MM.1S (cell line): ENCODE data around the gene KLHL8.

ENCODE experiments used
- DNase-seq: peaks from one replicate; pipeline ENCODE4 v3.0.0-alpha.2; 2015
- H2AFZ ChIP-seq: fragments of 300-600 bp; sonication (generic); 2 replicates; pipeline ENCODE4 v1.6.0; 2016; ENCODE audit warnings: antibody characterized with exemption, low read length
- H3F3A ChIP-seq: fragments of 300-600 bp; sonication (generic); 2 replicates; pipeline ENCODE4 v1.6.1; 2016; ENCODE audit warnings: mild to moderate bottlenecking, antibody characterized with exemption, low read length, moderate library complexity, mixed read lengths; ENCODE audit not compliant: insufficient read depth
- H3K27ac ChIP-seq: fragments of 300-600 bp; sonication (generic); 2 replicates; pipeline ENCODE4 v1.5.1; 2016; ENCODE audit warnings: mild to moderate bottlenecking, low read length
- H3K27me3 ChIP-seq: fragments of 300-600 bp; sonication (generic); replicated peaks from 2 replicates; pipeline ENCODE4 v1.6.0; 2016; ENCODE audit warnings: low read length; ENCODE audit not compliant: insufficient read depth
- H3K36me3 ChIP-seq: fragments of 300-600 bp; sonication (generic); replicated peaks from 2 replicates; pipeline ENCODE4 v1.6.1; 2016; ENCODE audit warnings: mild to moderate bottlenecking, low read length, mixed read lengths; ENCODE audit not compliant: insufficient read depth
- H3K4me1 ChIP-seq: fragments of 300-600 bp; sonication (generic); 2 replicates; pipeline ENCODE4 v1.6.1; 2016; ENCODE audit warnings: low read length, mixed read lengths
- H3K4me2 ChIP-seq: fragments of 300-600 bp; sonication (generic); 2 replicates; pipeline ENCODE4 v1.6.0; 2016; ENCODE audit warnings: low read depth, low read length
- H3K4me3 ChIP-seq: fragments of 300-600 bp; sonication (generic); 2 replicates; pipeline ENCODE4 v1.5.1; 2016; ENCODE audit warnings: low read length, mixed read lengths
- H3K79me2 ChIP-seq: fragments of 300-600 bp; sonication (generic); 2 replicates; pipeline ENCODE4 v1.6.1; 2016; ENCODE audit warnings: mixed run types, low read length, mixed read lengths
- H3K9ac ChIP-seq: fragments of 300-600 bp; sonication (generic); 2 replicates; pipeline ENCODE4 v1.6.1; 2016; ENCODE audit warnings: low read length, mixed read lengths
- H3K9me2 ChIP-seq: fragments of 300-600 bp; sonication (generic); replicated peaks from 2 replicates; pipeline ENCODE4 v1.6.1; 2016; ENCODE audit warnings: mild to moderate bottlenecking, low read length, mixed read lengths; ENCODE audit not compliant: insufficient read depth
- H3K9me3 ChIP-seq: fragments of 300-600 bp; sonication (generic); replicated peaks from 2 replicates; pipeline ENCODE4 v1.6.1; 2016; ENCODE audit warnings: mild to moderate bottlenecking, low read length, mixed read lengths; ENCODE audit not compliant: insufficient read depth
- H4K20me1 ChIP-seq: fragments of 300-600 bp; sonication (generic); 2 replicates; pipeline ENCODE4 v1.6.1; 2016; ENCODE audit warnings: mild to moderate bottlenecking, low read length, moderate library complexity, mixed read lengths; ENCODE audit not compliant: insufficient read depth
- EZH2 ChIP-seq: fragments of 300-600 bp; sonication (generic); optimal IDR thresholded peaks from 2 replicates; pipeline ENCODE3; 2017; ENCODE audit warnings: low read depth, mild to moderate bottlenecking, antibody characterized with exemption, low read length, mixed read lengths
- EZH2phosphoT487 ChIP-seq: fragments of 300-600 bp; sonication (generic); IDR thresholded peaks from 2 replicates; pipeline ENCODE4 v1.6.1; 2018; ENCODE audit warnings: antibody characterized with exemption, low read length
- TF ChIP-seq, protein P1 (sequence below): fragments of 300-600 bp; sonication (generic); IDR thresholded peaks from 2 replicates; pipeline ENCODE4 v1.5.1; 2016; ENCODE audit warnings: antibody characterized with exemption, low read length, mixed read lengths

The KLHL8 gene

DNA sequence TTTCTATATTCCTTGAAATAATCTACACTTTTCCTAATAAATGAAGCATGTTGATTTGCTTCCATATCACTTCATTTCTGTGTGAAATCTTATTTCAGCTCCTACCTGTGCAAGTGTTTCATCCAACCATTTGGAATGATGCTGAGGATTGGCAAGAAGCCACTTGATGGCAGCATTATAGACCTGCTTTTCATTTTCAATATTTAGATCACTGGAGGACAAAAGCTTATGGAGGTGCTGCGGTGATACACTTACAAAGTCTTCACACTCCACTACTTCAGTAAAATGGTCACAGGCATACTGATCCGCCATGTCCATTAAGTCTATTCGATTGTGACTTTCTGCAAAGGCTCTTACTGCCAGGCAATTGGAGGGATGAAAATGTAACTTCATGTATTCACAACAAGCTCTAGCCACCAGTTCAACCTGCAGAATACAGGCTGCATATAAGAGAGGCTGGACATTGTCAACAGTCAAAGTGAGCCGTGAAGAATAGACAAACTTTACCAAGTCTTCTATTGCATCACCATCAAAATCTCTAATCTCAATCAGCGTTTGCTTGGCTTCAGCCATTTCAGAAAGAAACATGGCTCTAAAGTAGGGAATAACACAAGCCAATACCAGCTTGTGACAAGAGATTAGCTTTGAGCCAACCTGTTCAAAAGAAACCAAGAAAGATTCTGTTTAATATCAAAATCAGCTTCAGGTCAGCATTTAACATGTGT is 35.1 kb downstream of the KLHL8 start:
- Histone ChIP-seq H3K9me2 (no peaks in the 10 kb centered on the region), H3K4me1 (no peaks in the 10 kb centered on the region), H2AFZ (no peak overlapping the region), H3K9me3 (no peaks in the 10 kb centered on the region), H3K79me2 (no peaks in the 10 kb centered on the region), H3K36me3 (no peaks in the 10 kb centered on the region; the same call in 1 of the 2 replicates), H3K4me2 (no peak overlapping the region), H3K27ac (no peak overlapping the region), H3F3A (no peaks in the 10 kb centered on the region), H4K20me1 (no peaks in the 10 kb centered on the region), H3K4me3 (no peak overlapping the region), H3K9ac (no peak overlapping the region), H3K27me3 (no peaks in the 10 kb centered on the region)
- TF ChIP-seq, protein P1, sequence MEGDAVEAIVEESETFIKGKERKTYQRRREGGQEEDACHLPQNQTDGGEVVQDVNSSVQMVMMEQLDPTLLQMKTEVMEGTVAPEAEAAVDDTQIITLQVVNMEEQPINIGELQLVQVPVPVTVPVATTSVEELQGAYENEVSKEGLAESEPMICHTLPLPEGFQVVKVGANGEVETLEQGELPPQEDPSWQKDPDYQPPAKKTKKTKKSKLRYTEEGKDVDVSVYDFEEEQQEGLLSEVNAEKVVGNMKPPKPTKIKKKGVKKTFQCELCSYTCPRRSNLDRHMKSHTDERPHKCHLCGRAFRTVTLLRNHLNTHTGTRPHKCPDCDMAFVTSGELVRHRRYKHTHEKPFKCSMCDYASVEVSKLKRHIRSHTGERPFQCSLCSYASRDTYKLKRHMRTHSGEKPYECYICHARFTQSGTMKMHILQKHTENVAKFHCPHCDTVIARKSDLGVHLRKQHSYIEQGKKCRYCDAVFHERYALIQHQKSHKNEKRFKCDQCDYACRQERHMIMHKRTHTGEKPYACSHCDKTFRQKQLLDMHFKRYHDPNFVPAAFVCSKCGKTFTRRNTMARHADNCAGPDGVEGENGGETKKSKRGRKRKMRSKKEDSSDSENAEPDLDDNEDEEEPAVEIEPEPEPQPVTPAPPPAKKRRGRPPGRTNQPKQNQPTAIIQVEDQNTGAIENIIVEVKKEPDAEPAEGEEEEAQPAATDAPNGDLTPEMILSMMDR = no peak
- no peak for TF ChIP-seq EZH2phosphoT487
- TF ChIP-seq EZH2 = no peak
- no peak for DNase-seq

DNA sequence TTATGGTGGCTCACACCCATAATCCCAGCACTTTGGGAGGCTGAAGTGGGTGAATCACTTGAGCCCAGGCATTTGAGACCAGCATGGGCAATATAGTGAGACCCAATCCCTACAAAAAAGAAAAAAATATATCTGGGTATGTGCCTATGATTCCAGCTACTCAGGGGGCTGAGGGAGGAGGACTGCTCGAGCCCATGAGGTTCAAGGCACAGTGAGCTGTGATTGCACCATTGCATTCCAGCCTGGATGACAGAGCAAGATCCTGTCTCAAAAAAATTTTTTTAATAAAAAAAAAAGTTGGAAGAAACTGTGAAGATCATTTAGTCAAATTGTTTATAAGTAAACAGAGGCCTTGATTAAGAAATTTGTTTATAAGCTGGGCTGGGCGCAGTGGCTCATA is 39.7 kb downstream of the KLHL8 start:
- H3K9me2 ChIP-seq = no peaks in the 10 kb centered on the region
- no peak overlapping the region for H3K9ac ChIP-seq

DNA sequence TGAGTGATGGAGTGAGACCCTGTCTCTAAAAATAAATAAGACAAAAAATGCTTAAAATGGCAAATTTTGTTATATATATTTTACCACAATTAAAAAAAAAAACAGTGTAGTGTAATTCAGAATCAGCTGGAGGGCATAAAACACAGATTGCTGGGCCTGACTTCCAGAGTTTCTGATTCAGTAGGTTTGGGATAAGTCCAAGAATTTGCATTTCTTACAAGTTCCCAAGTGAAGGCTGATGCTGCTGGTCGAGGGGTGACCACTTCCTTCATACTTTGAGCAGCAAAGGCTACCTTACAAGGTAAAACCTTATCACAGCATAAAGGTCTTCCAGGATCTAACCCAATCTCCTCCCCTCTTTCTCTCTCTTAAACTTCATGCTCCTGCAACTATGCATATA is 40.7 kb downstream of the KLHL8 start:
- no peaks in the 10 kb centered on the region for H3K79me2 ChIP-seq

More for the DNA sequence above, 39.7 kb downstream of the KLHL8 start:
- Histone ChIP-seq H3K4me3 (no peak overlapping the region), H3K4me2 (no peak overlapping the region), H3F3A (no peaks in the 10 kb centered on the region), H3K9me3 (no peaks in the 10 kb centered on the region), H3K4me1 (no peaks in the 10 kb centered on the region), H4K20me1 (no peaks in the 10 kb centered on the region), H2AFZ (no peak overlapping the region), H3K27ac (no peak overlapping the region), H3K79me2 (no peaks in the 10 kb centered on the region), H3K27me3 (no peaks in the 10 kb centered on the region), H3K36me3 (no peaks in the 10 kb centered on the region; the same call in 1 of the 2 replicates)
- TF ChIP-seq EZH2 (no peak), EZH2phosphoT487 (no peak)
- TF ChIP-seq, protein P1 = no peak
- no peak for DNase-seq

More for the DNA sequence above, 40.7 kb downstream of the KLHL8 start:
- Histone ChIP-seq H2AFZ (no peak overlapping the region), H3K9me3 (no peaks in the 10 kb centered on the region), H3F3A (no peaks in the 10 kb centered on the region), H3K4me2 (no peak overlapping the region), H3K9ac (no peak overlapping the region), H3K27me3 (no peaks in the 10 kb centered on the region), H3K27ac (no peak overlapping the region), H3K4me1 (no peaks in the 10 kb centered on the region), H3K9me2 (no peaks in the 10 kb centered on the region), H3K4me3 (no peak overlapping the region), H4K20me1 (no peaks in the 10 kb centered on the region), H3K36me3 (no peaks in the 10 kb centered on the region; the same call in 1 of the 2 replicates)
- DNase-seq = no peak
- TF ChIP-seq, protein P1 = no peak
- TF ChIP-seq EZH2phosphoT487 = no peak
- TF ChIP-seq EZH2 = no peak
